ENCODE measurements around the gene LYST.

GRCh38 chr1:235652364-235652763 is 214.3 kb downstream of the LYST start:
- TF ChIP-seq CTCF (IDR thresholded peaks at IDR 0.05) (no peak), POLR2A (IDR thresholded peaks at IDR 0.05) (no peak), EP300 (IDR thresholded peaks at IDR 0.05) (no peak)

Measured in sigmoid colon (tissue), 4 donors.